CD4-positive, alpha-beta T cell treated with Interleukin-4 for 1 hour (primary cell): ENCODE data around the gene PTPN1.
"Not testable (repeated sequence)": the region's sequence is repeated elsewhere in the genome, so short reads cannot be mapped to it uniquely, and the experiment has no call there.

ENCODE experiments used
- DNase-seq, 2 donors: peaks; one replicate each; pipeline ENCODE4 v3.0.0-alpha.2; 2020 to 2022

The PTPN1 gene

DNA sequence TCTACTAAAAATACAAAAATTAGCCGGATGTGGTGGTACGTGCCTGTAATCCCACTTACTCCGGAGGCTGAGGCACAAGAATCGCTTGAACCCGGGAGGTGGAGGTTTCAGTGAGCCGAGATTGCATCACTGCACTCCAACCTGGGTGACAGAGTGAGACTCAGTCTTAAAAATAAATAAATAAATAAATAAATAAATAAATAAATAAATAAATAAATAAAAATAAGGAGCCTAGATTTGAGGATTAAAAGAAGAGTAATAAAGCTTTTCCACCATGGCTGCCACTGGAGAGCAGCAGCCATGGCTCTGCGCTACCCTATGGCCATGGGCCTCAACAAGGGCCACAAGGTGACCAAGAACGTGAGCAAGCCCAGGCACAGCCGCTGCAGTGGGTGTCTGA lies 110.3 kb downstream of the PTPN1 start:
- not testable (repeated sequence) for DNase-seq

DNA sequence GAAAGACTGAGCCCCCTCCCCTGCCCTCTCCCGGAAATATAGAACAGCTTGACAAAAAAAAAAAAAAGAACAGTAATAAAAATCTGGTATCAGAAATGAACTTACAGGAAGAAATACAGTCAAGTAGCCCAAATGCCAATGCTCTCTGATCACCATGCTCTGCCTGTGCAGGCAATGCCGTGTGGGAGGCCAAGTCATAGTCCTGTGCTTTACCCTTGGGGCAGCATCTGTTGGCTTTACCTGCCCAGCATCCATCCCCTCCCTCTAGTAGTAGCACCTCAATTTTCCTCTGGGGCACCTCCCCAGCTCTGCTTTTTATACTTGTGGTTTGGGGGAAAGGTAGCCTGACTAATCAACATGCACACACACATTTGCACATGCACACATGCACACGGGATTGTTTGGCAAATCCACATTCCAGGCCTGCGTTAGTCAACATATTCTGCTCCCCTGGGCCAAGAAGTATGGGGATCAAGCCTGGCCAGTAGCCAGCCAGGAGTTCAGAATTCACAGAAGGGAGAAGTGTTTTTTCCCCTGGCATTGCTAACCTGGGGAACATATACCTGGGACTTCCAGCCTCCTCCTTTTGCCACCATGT lies 111.0 kb downstream of the PTPN1 start:
- DNase-seq, result no peak

DNA sequence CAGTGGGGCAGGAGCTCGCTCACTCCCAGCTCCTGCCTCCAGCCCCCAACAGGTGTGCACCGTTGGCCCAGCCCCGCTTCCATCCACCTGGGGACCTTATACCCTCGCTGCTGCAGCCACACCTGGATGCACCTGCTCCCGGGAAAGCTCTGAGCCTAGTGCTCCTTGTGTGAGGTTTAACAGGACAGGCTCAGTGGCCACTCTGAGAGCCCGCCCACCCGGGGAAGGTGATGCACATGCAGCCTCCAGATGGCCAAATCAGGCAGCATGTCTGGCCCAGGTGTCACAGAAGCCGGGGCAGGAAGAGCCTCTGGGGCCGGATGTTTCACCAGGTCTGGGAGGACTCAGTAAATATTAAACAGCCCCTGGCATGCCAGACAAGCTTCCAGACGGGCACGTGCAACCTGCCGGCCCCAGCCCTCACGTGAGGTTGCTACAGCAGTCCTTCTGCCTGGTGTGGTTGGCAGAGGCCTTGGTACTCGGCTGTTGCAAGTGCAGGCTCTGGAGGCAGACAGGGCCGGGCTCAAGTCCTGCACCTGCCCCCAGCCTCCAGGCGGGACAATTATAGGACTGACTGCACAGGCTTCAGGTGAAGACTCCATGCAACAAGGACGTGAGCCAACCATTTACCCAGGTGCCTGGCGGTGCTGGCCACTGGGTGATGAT lies 114.3 kb downstream of the PTPN1 start:
- no peak for DNase-seq

DNA sequence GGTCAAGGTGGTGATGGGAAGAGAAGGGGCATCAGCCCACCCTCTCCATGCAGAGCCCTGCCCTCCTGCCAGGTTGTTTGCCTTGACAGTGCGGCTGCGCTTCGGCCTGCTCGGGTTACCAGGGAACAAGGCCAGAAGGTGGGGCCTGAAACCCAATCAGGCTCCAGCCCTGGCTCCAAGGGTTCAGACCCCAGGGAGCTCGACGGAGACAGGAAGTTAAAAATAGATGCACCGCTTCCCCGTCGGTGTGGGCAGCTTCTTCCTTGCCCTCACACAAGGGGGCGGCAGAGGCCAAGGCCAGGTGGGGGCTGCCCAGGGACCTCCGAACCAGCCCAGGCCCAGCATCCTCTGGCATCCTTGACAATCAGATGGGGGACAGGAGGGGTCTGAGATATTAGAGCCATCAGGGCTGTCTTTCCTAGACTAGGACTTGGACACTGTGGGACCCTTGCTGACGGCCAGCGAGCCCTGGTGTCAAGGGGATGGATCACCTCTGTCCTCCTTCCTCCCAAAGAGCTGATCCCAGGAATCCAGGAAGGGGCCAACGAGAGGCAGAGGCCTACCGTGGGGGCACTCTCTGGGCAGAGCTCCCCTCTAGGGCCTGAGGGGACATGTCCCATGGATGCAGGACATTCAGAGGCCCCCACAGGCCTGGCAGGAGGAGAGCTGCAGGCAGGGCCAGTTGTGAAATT lies 115.9 kb downstream of the PTPN1 start:
- no peak for DNase-seq

DNA sequence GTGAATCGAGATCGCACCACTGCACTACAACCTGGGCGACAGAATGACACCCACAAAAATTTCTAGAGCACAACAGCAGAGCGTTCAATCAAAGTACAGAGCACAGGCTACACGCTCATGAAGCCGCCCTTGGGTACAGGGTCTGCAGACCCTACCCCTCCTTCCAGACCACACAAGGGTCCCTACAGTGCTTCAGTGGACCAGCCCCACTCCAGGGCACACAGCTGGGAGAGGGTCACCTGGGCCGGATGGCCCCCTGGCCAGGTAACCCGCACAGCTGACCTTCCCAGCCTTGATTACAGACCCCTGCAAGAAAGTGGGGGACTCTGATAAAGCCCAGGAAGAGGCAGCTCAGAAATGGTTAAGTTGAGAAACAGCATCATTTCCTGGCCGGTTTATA lies 117.6 kb downstream of the PTPN1 start:
- DNase-seq, result no peak

DNA sequence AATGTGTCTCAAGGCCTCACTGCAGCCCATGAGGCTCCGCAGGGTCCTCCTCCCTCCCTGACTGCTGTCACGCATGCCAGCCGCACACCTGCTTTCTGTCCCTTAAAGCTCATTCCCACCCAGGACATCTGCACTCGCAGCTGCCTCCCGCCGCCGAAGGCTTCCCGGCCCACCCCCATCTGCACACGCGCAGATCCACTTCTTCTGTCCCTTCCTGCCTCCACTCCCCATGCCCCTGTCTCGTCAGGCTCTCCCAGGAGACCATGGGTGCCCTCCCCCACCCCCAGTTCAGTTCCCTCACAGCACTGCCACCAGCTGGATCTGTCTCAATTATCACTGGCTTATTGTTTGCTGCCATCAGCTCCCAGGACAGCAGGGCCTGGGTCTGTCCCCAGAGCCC lies 118.1 kb downstream of the PTPN1 start:
- DNase-seq, result no peak

DNA sequence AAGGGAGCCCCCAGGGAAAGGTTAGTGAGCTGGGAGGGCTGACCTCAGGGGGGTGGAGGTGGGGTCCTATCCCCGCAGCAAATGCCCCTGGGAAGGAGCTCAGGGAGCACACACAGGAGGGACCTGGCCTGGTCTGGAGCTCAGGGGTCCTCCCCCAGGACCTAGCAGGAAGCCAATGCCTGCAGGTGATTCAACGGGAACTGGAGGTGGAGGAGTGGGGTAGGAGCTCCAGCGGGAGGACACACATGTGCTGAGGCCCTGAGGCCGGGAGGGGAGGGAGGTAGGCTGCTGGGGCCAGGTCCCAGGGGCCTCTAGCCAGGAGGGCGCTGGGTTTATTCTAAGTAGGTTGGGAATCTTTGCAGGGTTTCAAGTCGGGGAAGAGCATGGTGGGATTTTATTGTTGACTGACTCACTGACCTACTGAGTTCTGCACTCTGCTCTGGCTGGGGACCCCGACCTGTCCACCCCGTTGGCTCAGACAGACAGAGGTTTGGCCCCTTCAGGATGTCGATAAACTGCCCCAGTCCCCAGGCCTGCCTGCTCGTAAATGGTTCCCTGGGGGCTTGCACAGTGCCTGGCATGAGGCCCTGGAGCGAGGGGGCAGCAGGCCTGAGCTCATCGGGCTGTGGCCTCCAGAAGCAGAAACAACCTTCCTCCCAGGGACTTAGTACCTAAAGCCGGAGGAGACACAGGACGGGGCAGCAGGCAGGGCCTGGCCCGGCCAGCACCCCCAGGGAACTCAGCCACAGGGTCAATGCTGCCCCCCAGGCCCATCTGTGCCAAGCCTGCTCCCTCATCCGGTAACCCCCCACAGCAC lies 118.9 kb downstream of the PTPN1 start:
- no peak for DNase-seq

DNA sequence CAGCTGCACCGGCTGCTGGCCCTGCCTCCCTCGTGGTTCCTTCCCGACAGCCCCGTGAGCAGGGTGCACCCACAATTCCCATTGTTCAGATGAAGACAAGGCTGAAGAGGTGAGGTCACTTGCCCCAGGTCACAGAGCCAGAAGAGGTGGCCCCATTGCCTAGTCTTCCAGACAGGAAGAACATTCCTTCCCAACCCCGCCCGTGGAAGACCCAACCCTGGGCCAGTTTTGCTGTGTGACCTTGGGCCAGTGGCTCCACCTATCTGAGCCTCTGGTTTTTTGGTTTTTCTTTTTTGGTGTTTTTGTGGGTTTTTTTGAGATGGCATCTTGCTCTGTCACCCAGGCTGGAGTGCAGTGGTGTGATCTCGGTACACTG lies 119.5 kb downstream of the PTPN1 start:
- no peak for DNase-seq

DNA sequence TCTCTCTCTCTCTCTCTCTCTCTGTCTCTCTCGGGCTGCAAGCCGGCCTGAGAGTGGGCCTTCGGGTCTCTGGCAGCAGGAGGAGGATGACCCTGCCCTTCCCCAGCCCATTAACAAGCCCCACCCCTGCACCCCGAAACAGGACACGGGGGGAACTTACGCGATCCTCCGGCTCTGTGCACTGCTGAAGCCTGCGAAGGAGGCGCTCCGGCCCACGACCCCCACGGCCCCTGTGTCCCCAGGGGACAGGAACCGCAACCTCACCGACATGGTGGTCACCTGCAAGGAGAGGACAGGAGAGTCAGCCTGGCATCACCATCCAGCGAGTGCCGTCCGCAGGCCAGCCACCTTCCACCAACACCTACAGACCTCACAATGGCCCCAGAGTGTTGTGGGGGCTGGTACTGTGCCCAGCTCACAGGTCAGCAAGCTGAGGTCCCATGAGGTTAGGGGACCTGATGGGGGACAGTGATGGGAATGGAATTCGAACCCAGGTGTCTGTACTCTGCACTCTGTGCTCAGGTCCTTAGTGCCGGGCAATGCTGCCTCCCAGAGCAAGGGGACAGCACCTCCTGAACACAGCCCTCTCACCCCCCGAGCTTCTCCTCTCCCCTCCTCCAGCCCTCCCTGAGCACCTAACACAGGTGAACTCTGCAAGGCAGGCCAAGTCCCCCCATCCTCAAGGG lies 120.5 kb downstream of the PTPN1 start:
- no peak for DNase-seq

DNA sequence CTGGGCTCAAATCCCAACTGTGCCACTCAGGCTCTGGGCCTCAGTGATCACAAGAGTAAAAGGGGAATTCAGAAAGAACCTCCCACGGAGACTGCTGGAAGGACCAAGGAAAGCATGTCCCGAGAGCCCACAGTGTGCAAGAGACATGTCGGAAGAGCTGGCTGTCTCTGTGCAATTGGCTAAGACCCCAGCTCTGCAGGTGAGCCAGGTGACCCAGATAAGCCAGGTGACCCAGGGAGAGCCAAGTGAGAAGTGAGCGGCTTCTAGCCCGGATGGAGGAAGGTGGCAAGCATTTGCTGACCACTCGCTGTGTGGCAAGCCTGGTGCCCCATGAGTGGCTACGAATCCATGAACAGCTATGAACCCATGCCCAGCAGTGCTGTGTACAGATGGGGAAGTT lies 122.1 kb downstream of the PTPN1 start:
- DNase-seq, result no peak

DNA sequence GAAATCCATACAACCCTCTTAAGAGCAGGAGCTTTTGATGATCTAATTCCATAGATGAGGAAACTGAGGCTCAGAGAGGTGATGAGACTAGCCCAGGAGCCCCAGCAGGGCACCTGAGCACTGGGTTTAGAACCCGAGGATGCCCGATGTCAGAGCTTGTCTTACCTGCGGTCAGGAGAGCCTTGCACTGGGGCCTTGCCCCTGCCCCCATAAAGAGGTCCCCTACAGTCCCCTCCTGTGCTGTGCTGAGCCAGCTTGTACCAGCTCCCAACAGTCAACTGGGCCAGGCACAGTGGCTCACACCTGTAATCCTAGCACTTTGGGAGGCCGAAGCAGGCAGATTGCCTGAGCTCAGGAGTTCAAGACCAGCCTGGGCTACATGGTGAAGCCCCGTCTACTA lies 122.5 kb downstream of the PTPN1 start:
- DNase-seq, result no peak

DNA sequence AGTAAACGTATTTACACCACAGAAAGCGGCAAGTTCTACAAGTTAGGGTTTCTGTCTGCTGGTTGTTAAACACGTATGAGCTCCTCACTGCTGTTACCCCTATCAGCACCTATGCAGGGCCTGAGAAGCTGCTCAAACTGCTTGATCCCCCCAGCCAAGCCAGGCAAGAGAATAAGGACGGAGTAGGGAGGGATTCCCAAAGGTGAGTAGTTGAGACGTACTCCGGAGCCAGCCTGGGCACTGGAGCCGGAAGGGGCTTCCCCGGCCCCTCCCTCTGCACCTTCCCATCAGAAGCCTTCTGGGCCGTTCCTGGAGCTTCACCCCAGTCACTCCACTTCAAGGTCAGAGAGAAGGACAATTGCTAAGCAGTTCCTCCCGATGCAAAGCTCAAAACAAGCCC lies 123.2 kb downstream of the PTPN1 start:
- no peak for DNase-seq

DNA sequence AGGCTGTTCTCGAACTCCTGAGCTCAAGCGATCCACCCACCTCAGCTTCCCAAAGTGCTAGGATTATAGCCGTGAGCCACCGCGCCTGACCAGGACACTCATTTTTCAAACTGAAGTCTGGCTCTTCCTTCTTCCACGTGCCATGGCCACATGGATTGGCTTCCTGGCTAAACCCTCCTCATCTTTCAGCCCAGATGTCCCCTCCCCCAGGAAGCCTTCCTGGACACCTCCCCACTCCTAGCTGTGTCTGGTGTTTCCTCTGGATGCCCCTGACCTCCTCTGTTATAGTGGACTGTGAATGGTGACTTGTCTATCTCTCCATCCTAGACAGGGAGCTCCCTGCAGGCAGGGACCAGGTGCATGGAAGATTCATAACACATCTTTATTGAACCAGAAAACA lies 124.0 kb downstream of the PTPN1 start:
- DNase-seq, result no peak
